Stomach (tissue), 9 donors: ENCODE results near the gene EOGT. TPM values are rescaled to one million over a fixed set of nuclear protein-coding genes. Genes with fewer than 3 reads are reported as not detected.
A peak's percentile ranks its signal among the peaks of the same experiment; 100 is the strongest.

Source experiments
- DNase-seq, 2 donors: peaks; one replicate each; pipeline versions ENCODE4 v3.0.0 to v3.0.0-alpha.2; 2013 to 2019
- H3K27ac ChIP-seq, 5 donors: fragments of 200-600 bp in 4 of 5; sonication (generic) in 4 of 5; one replicate each; pipeline ENCODE4 v1.5.1; 2013 to 2019; ENCODE audit warnings: mild to moderate bottlenecking in 1 of 5, moderate library complexity in 1 of 5
- H3K27me3 ChIP-seq, 3 donors: fragments of 200-600 bp; sonication (generic); one replicate each; pipeline ENCODE4 v1.5.1; 2017 to 2019; ENCODE audit warnings: mixed run types in 1 of 3
- H3K36me3 ChIP-seq, 4 donors: fragments of 200-600 bp; sonication (generic); 1 replicate in 3 of 4; 2 replicates in 1 of 4; pipeline ENCODE4 v1.5.1; 2016 to 2019
- H3K4me1 ChIP-seq, 4 donors: fragments of 200-600 bp; sonication (generic); one replicate each; pipeline ENCODE4 v1.5.1; 2016 to 2019
- H3K4me3 ChIP-seq, 4 donors: fragments of 200-600 bp; sonication (generic) in 3 of 4; one replicate each; pipeline ENCODE4 v1.5.1; 2016 to 2019; ENCODE audit warnings: mild to moderate bottlenecking in 1 of 4
- H3K9me3 ChIP-seq, 4 donors: fragments of 200-600 bp; sonication (generic); one replicate each; pipeline ENCODE4 v1.5.1; 2016 to 2019
- EP300 ChIP-seq: sonication (generic); formaldehyde crosslinking; IDR thresholded peaks from one replicate; pipeline ENCODE4 v1.6.1; 2017; ENCODE audit warnings: antibody characterized with exemption
- POLR2A ChIP-seq, 4 donors: fragments of 450-650 bp; IDR thresholded peaks; one replicate each; pipeline ENCODE4 v1.6.1; 2016; ENCODE audit warnings: antibody characterized with exemption in 4 of 4, control low read depth in 2 of 4, mild to moderate bottlenecking in 1 of 4, moderate library complexity in 1 of 4
- POLR2AphosphoS5 ChIP-seq, 3 donors: sonication (generic); formaldehyde crosslinking; IDR thresholded peaks; one replicate each; pipeline ENCODE4 v1.6.1; 2016; ENCODE audit warnings: antibody characterized with exemption in 3 of 3
- WGBS, 5 donors: extraction: QIAGEN DNeasy Blood & Tissue Kit in 3 of 5; methylation state at CpG; one replicate each; pipeline versions ENCODE4 v1.1.5 to v1.1.7; 2013 to 2018; 5-methylcytosine and 5-hydroxymethylcytosine counted together
- intact Hi-C: fragments of 100-400 bp; cut with DNase I; formaldehyde crosslinking; loops from one replicate; pipeline ENCODE4 v1.15.1; 2023; ENCODE audit warnings: low total_unique reads
- polyA plus RNA-seq, 3 donors: library from polyadenylated mRNA; stranded (reverse); fragments of 200-250 nt; gene quantifications; one replicate each; pipeline ENCODE4 v1.2.3, GENCODE V29; 2013
- total RNA-seq, 5 donors: library from RNA; depleted of rRNA; stranded (reverse); fragments of >200 nt; gene quantifications; one replicate each; pipeline versions ENCODE4 v1.1.0 to v1.2.3, GENCODE V29; 2014 to 2016
- TF ChIP-seq, protein P1 (sequence below), 7 experiments: fragments of 450-650 bp in 4 of 7; fragments of 200-600 bp in 3 of 7; sonication (generic) in 3 of 7; IDR thresholded peaks; one replicate each; pipeline ENCODE4 v1.5.1; 2016 to 2019; ENCODE audit warnings: antibody characterized with exemption in 7 of 7, control low read depth in 2 of 7, mild to moderate bottlenecking in 1 of 7
- donor health status: healthy with polysubstance abuse.
- donor health status: Bipolar disorder and iron deficiency.
- donor health status: healthy.

The EOGT gene
- total and polyA plus RNA-seq, 8 donors = 4.6 to 80.5 (median 19.2) TPM

GRCh38 chr3:69014022-69014580, 617 bp upstream of the EOGT start:
- WGBS, 5 donors = 13 to 22% (median 17%) methylated on average over 7 to 11 of the region's 11 CpGs

DNA sequence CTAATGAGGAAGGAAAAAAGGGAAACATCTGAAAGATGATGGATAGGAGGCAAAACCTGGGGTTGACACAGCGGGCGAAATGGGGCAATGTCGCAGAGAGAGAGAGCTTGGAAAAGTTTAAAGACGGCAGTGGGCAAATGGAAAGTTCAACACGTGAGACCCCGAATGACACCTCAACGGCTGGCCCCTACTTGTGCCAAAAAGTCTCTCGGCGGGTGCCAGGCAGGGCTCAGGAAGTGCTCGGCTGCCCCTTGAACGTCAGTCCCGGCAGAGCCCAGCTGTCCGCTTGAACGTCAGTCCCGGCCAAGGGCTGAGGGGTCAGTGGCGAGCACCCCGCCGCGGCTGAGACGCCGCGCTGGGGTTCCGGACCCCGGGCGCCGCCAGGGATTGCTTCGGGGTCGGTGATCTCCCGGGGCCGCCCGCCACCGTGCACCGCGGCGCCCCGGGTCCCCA, 658 bp downstream of the EOGT start:
- H3K4me3 ChIP-seq = peak overlapping the region; percentile 54 to 86 (median 74)
- no peaks in the 10 kb centered on the region for H3K27me3 ChIP-seq
- DNase-seq = peak; percentile 53 to 81
- intact Hi-C loops = no loop called here
- peak overlapping the region; percentile 92 to 99 (median 98) for H3K27ac ChIP-seq
- no peaks in the 10 kb centered on the region for H3K9me3 ChIP-seq
- H3K36me3 ChIP-seq = peaks cover 0 to 20% (median 18%) of the 10 kb centered on the region in 4 donors
- 2 to 7% (median 5%) methylated on average over 13 to 36 of the region's 36 CpGs for WGBS, 5 donors
- peaks cover 17 to 41% (median 29%) of the 10 kb centered on the region in 4 donors for H3K4me1 ChIP-seq
- TF ChIP-seq EP300 = no peak
- TF ChIP-seq, protein P1, sequence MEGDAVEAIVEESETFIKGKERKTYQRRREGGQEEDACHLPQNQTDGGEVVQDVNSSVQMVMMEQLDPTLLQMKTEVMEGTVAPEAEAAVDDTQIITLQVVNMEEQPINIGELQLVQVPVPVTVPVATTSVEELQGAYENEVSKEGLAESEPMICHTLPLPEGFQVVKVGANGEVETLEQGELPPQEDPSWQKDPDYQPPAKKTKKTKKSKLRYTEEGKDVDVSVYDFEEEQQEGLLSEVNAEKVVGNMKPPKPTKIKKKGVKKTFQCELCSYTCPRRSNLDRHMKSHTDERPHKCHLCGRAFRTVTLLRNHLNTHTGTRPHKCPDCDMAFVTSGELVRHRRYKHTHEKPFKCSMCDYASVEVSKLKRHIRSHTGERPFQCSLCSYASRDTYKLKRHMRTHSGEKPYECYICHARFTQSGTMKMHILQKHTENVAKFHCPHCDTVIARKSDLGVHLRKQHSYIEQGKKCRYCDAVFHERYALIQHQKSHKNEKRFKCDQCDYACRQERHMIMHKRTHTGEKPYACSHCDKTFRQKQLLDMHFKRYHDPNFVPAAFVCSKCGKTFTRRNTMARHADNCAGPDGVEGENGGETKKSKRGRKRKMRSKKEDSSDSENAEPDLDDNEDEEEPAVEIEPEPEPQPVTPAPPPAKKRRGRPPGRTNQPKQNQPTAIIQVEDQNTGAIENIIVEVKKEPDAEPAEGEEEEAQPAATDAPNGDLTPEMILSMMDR (IDR thresholded peaks at IDR 0.05) = no peak
- TF ChIP-seq POLR2A (IDR thresholded peaks at IDR 0.05) = no peak
- TF ChIP-seq POLR2AphosphoS5 (IDR thresholded peaks at IDR 0.05) = no peak

More at GRCh38 chr3:69014022-69014580, 617 bp upstream of the EOGT start:
- peaks cover 17 to 41% (median 29%) of the 10 kb centered on the region in 4 donors for H3K4me1 ChIP-seq
- TF ChIP-seq EP300 (no peak), POLR2A (IDR thresholded peaks at IDR 0.05) (no peak), POLR2AphosphoS5 (IDR thresholded peaks at IDR 0.05) (no peak)
- TF ChIP-seq, protein P1 (IDR thresholded peaks at IDR 0.05) = no peak
- peak overlapping the region; percentile 92 to 99 (median 98) for H3K27ac ChIP-seq
- peak overlapping the region; percentile 54 to 86 (median 74) for H3K4me3 ChIP-seq
- H3K9me3 ChIP-seq = no peaks in the 10 kb centered on the region
- DNase-seq = no peak
- intact Hi-C loops = no loop called here
- H3K27me3 ChIP-seq = no peaks in the 10 kb centered on the region
- peaks cover 0 to 20% (median 16%) of the 10 kb centered on the region in 4 donors for H3K36me3 ChIP-seq

DNA sequence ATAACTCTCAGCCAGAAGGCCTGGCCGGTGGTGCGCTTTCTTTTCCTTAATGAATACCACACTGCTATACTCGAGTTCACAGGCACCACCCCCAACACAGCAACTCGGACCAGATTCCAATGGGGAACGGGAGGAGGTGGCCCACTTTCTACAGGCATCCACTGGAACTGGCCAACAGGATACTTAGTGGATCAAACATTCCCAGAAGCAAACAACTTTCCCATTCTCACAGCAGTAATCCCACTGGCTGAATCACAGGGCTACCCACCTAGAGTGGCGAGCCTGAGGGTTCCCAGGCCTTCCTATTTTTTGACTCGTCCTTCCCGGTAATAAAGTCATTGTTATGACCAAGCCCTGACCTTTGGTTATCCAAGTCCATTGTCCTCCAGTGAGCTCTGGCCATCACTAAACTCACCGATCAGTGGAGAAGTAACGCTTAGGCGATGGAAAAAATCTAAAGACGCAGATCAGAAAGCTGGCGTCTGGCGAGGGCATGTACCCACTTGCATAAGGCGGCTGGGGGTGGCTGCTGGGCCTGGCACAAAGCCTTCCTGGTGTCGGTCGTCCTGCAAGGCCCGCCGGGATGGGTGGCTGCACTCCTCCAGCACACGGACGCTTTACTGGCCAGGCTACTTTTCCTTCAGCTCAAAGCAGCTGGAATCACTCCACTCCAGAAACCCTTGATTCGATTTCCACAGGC, 1.2 kb downstream of the EOGT start:
- 62 to 72% (median 65%) methylated on average over 22 of the region's 22 CpGs for WGBS, 5 donors
- intact Hi-C loops = no loop called here
- Histone ChIP-seq H3K9me3 (no peaks in the 10 kb centered on the region), H3K4me1 (peaks cover 17 to 41% (median 29%) of the 10 kb centered on the region in 4 donors), H3K36me3 (peaks cover 0 to 25% (median 22%) of the 10 kb centered on the region in 4 donors), H3K27me3 (no peaks in the 10 kb centered on the region), H3K4me3 (peak overlapping the region; percentile 54 to 86 (median 74)), H3K27ac (peak overlapping the region; percentile 92 to 99 (median 98))
- TF ChIP-seq EP300 = no peak
- peak in 1 of 3 donors; percentile 56 for TF ChIP-seq POLR2AphosphoS5 (IDR thresholded peaks at IDR 0.05)
- peak in 1 of 2 donors; percentile 67 for DNase-seq

DNA sequence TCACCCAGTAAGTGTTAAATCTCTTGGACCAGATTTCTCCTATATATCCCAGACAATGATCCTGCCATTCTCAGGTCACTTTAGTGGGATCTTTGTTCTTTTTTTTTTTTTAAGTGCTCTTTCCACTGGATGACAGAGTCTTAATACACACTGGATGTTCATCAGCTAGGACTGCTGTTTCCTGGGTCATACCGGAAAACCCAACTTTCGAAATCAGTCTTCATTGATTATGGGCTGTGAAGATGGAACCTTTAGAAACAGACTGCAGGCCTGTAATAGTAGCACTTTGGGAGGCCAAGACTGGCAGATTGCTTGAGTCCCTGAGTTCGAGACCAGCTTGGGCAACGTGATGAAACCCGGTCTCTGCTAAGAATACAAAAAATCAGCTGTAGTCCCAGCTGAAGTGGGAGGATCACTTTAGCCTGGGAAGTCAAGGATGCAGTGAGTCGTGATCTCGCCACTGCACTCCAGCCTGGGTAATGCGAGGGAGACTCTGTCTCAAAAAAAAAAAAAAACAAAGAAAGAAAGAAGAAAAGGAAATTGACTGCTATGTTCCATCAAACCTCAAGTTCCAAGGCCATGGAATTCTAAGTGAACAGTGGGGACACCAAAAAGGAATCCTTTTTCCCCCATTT, 2.3 kb downstream of the EOGT start:
- Histone ChIP-seq H3K27ac (peak overlapping the region in 4 of 5 donors; percentile 97 to 99 (median 98)), H3K36me3 (peaks cover 9 to 33% (median 32%) of the 10 kb centered on the region in 4 donors), H3K4me3 (no peak overlapping the region), H3K9me3 (no peaks in the 10 kb centered on the region), H3K27me3 (no peaks in the 10 kb centered on the region), H3K4me1 (peaks cover 17 to 41% (median 29%) of the 10 kb centered on the region in 4 donors)
- 94 to 98% (median 97%) methylated on average over 8 of the region's 8 CpGs for WGBS, 5 donors
- TF ChIP-seq POLR2A (IDR thresholded peaks at IDR 0.05) = no peak
- TF ChIP-seq EP300 = no peak
- no peak for TF ChIP-seq POLR2AphosphoS5 (IDR thresholded peaks at IDR 0.05)
- TF ChIP-seq, protein P1 (IDR thresholded peaks at IDR 0.05) = no peak
- intact Hi-C loops = no loop called here
- no peak for DNase-seq
